GM18498 (cell line): ENCODE results near the gene INCA1.

ENCODE experiments used
- ATAC-seq: cut with Tn5 transposase; IDR thresholded peaks from one replicate; pipeline ENCODE4 v1.9.1; 2021; ENCODE audit warnings: mild to moderate bottlenecking, moderate library complexity; ENCODE audit not compliant: unreplicated experiment

Gene INCA1

DNA sequence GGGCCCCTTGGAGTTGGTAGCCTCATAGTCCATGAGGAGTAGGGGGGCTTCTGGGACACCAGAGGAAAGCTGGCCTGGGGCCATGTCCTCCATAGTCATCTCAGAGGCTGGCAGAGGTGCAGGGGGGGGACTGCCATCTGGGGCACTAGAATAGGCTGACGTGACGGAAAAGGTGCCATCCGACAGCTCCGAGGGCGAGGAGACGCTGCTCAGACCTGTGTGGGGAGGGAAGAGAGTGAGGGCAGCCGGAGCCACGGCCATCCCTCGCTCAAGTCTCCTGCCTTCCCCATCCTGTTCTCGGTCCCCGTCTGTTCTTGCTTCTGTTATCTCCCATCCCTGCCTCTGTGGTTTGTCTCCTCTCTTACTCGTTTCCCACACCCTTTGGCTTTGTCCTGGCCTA is 25.0 kb downstream of the INCA1 start:
- no peak for ATAC-seq

DNA sequence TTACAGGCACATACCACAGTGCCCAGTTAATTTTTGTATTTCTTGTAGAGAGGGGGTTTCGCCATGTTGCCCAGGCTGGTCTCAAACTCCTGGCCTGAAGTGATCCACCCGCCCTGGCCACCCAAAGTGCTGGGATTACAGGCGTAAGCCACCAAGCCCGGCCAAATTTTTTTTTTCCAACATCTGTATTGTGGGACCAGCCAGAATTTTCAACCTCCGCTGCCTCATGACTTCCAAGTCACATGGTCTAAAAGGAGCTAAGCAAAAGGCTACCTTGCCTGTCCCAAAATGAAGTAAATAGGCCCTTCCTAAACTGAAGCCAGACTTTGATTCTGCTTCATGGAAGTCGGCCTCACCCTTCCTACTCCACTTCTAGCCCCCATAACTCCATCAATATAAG is 25.5 kb downstream of the INCA1 start:
- no peak for ATAC-seq

DNA sequence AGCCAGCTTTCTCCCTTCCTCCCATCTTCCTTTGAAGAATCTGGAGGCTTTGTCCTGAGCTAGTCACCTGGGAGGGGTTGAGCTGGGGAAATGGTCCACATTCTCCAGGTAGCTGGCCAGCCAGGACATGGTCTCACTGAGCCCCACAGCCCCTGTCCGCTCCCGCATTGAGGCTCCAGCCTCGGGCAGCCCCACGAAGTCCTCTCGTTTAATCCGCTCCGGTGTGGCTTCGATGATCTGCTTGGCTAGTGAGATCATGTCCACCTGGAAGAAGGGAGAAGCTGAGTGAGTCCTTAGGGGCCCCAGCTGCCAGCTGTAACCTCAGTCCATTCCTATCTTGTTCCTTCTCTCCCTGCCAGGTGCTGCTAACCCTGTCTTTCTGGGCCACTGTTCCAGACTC is 27.0 kb downstream of the INCA1 start:
- no peak for ATAC-seq

DNA sequence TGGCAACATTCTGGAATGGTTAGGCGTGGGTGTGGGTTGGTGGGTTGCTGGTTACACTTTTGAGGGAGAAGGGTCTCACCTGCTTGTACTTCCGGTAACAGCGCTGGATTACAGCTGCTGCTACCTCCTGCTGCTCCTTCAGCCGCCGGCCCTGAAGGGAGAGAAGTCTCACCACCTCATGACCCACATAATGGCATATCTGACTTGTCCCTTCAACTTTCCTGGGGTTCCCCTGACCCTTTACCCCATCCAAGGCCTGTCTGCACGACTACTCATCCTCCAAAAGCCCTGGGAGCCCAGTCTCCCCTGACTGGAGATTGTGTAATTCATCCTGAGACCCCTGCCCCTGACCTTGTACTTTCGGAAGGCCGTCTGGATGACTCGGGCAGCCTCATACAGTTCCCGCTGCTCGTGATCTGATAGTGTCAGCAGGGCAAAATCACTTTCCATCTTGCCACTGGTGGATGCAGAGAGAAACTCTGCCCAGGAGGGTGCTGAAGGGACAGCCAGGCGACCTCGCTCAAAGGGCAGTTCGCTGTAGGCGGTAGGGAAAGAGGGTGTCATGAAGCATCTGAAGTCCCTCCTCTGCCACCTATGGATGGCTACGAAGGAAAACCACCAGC is 27.7 kb downstream of the INCA1 start:
- ATAC-seq: no peak

DNA sequence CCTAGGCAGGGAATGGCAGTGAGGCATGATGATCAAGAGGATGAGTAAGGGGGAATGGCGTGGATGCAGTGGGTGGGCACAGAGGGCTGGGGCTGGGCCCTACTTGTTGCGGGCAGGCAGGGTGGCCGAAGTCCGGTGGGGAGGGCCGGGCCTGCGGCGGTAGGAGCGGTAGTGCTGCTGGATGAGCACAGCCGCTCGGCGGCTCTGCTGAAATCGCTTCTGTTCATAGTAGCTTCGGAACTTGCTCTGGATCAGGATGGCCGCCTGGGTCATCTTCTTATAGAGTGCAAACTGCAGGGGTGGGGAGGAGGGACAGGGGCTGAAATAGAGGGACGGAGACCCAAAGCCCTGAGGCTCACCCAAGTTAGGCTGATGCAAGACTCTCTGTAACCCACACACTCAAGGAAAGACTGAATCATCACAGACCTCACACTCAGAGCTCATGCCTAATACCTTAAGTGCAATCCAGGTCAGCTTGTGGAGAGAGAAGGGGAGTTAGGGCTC is 28.2 kb downstream of the INCA1 start:
- ATAC-seq: no peak

DNA sequence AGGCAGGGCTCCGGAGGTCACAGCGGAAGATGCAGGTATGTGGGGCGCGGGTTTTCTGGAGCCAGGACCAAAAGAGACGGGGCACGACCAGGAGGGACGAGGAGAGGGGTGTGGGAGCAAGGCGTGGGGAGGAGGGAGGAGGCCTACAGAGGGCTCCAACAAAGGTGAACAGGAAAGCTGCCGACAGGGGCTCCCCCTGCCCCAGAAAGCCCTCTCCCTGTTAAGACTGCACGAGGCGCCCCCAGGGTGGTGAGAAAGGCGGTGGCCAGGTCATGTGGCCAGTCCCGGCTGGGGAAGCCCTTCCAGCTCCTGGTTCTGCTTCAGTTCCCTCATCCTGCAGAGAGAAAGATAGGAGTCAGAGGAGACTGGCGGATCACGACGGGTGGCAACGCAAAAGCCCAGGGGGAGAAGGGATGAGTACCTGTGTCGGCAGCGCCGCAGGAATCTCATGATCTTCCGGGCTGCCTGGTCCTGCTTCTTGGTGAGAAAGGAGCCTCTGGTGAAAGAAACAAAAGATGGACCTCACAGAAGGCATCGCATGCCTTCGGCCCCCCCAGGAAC is 28.8 kb downstream of the INCA1 start:
- ATAC-seq: no peak

DNA sequence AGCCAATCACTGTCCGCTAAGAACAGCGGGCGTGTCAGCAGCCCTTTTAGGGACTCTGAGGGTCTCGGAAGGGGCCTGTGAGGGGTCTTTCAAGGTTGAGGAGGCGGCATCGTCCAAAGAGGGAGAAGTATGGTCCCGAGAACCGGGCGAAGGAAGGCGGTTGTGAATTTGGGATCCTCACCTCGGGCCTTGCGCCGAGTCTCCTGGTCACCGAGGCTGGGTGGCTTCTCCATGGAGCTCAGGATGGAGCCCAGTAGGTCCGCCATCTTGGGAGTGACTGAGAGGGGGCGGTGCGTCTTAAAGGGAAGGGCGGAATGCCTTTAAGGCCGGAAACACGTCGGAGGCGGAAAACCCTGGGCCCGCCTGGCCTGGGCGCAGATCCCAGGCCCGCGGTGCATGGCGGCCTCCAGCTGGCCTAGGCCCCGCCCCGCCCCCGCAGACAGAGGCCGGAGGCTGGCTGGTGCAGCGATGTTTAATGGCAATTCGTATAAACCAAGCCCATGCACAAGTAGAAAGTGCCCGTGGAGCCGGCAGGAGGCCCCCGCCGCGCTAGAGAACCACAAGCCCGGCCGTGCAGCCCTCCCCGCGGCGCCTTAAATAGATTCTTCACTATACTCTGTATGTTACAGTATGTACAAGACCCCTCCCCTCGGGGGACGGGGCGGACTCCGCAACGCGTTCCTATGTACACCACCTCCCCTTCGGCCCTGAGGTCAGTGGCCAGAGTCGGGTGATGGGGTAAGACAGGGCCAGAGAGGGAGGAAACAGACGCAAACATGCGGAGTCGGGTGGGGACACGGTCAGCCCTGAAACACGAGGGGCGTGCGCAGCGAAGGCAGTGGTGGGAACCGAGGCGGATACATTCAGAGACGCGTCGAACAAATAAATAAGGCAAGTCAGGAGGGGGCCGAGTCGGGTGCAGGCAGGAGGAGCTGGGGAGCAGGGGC is 29.5 kb downstream of the INCA1 start, which contains the start of gene SPAG7:
TSS of gene SPAG7 (minus strand) at position 279 of the 947 bp plus-strand sequence. CDS start at position 266, 13 bp downstream.
- ATAC-seq: peak; percentile 69

DNA sequence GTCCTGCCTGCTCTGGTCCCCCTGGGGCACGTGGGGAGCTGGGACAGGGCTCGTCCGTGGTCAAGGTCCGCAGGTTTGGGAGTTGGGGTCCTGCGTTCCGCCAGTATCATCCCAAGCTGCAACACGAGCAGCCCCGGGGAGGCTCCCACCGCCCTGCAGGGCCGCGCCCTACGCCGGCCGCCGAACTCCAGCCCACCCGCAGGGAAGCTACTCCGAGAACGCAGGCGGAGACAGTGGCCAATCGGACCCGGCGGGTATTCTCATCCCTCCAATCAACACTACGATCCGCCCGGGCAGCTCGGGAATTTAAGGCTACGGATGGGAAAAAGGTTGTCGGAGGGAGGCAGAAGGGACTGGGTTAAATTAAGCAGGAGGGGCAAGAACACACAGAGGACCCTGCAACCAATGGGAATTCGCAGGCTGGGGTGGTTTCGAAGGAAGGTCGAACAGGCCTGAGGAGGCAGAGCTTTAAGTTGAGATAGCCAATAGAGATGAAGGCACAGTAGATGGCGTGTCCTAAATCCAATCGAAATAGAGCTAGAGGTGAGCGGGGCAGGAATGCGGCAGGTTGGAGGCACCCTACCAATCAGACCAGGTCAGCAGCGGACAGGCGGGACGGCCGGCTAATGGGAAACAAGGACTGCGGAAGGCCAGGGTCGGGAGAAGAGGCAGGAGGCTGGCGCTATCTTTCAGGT is 30.3 kb downstream of the INCA1 start:
- ATAC-seq: peak; percentile 82

DNA sequence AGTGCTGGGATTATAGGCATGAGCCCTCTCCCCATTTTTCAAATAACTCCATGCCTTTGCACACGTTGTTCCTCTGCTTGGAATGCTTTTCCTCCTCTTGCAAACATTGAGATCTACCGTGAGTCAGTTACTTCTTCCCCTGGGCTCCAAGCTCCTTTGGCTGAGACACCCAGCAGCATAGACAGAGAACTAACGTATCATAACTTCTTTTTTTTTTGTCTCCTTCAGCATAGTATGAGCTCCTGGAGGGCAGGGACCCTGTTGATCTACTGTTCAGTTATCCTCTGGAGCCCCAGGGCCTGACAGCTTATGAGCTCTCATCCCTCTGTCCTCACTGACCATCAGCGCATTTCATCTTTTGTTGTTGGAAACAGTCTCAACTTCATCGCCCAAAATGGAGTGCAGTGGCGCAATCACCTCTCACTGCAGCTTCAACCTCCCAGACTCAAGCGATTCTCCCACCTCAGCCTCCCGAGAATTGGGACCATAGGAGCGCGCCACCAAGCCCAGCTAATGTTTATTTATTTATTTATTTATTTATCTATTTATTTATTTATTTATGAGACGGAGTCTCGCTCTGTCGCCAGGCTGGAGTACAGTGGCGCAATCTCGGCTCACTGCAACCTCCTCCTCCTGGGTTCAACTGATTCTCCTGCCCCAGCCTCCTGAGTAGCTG is 31.9 kb downstream of the INCA1 start:
- ATAC-seq: no peak

DNA sequence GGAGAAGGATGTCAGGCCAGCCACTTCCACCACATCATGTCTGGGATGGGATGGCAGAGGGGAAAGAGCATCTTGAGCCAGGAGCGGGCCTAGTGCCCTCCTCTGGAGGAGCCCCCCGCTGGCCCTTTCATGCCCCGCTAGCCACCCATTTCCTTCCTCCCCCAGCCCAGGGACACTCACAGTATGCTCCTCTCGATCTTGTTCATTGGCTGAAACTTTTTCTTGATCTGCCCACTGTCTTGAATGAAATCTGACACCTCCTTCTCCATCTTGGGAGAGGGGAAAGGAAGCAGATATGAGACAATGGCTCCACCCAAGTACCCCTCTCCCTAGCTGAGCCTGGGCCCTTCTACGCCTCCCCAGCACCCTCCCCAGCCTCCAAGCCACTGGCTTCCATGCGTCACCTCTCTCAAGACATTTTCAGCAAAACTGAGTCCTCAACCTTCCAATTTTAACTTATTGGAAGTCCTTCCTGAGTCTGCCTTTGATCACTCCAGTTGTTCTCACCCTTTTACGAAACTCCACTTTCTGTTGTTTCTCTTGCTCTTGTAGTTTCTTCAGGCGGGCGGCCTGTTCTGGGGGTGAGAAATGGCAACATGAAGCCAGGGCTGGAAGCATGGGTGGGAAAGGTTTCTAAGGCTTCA is 36.9 kb downstream of the INCA1 start:
- ATAC-seq: no peak

DNA sequence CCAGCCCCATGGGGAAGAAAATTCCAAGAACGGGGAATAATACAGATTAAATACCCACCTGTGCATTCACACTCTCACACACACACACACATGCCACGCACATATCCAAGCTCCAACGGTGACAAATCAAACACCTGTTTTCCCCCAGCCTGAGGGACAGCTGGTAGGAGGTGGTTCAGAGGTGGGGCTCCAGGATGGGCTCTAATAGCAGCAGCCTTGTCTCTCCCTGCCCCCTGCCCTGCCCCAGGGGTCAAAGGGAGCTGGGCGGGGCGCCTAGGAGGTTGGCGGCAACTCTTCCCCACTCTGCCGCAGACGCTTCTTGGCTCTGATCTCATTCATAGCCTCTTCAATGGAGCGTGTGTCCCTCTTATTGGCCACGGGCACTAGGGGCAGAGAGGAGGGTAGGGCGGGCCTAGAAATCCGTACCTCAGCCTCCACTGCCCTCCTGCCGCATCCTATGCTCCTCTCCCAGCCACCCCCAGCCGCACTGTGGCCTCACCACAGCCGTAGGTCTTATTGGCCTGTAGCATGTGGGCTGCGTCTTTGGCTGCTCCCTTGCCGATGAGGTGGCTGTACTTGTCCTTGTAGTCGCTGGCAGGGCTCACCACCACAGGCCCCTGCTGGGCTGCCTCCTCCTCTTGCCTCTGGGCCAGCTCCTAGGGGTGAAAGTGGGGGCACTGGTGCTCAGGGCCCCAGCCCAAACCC is 37.9 kb downstream of the INCA1 start:
- no peak for ATAC-seq

DNA sequence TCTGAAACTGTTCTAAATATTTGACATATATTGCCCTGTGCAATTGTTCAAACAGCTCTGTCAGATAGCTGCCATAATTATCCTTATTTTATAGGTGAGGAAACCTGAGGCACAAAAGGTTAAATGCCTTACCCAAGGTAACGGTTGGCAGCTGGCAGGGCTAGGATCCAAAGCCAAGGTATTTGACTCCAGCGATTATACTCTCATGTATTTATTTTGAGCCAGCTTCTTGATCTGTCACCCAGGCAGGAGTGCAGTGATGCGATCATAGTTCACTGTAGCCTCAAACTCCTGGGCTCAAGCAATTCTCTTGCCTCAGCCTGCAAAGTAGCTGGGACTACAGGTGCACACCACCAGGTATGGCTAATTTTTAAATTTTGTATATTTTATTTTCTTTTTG is 39.2 kb downstream of the INCA1 start:
- no peak for ATAC-seq

DNA sequence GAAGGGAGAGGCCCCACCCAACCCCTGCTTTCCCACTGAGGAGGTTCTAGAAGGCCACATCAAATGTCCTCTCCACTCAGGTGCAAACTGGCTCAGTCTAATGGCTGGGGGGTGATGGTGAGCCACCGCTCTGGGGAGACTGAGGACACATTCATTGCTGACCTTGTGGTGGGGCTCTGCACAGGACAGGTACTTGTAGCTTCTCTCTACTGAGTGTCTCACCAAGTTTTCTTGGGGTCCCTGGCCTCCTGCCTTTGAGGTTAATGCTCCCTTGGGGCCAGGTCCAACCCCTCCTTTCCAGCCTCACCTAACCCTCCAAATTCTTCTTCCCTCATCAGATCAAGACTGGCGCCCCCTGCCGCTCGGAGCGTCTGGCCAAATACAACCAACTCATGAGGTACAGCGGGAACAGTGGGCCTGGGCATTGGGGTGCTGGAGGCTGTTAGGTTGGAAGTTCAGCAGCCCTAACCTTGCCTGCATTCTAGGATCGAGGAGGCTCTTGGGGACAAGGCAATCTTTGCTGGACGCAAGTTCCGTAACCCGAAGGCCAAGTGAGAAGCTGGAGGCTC is 40.7 kb downstream of the INCA1 start:
- no peak for ATAC-seq

DNA sequence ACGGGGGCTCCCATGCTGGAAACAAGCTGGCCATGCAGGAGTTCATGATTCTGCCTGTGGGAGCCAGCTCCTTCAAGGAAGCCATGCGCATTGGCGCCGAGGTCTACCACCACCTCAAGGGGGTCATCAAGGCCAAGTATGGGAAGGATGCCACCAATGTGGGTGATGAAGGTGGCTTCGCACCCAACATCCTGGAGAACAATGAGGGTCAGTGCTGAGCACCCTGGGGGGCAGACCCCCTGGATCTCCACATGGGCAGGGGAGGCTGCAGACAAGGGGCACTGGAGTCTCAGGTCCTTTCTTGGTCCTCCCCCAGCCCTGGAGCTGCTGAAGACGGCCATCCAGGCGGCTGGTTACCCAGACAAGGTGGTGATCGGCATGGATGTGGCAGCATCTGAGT is 42.2 kb downstream of the INCA1 start:
- no peak for ATAC-seq

DNA sequence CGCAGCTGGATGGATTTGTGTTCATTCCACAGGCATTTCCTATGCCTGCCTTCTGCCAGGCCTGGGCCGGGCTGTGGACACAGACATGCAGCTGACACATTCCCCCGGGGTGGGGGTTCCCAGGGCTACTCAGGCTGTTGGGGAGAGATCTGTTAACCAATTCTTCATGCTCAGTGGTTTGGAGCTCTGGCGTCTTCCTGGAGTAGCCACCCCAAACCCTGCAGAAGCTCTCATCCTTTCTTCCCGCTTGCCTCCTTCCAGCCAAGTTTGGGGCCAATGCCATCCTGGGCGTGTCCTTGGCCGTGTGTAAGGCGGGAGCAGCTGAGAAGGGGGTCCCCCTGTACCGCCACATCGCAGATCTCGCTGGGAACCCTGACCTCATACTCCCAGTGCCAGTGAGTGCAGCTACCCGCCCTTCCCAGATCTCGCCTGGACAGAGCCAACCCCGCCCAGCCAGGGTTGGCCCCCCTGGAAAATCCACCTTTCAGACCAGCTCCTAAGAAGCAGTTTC is 43.8 kb downstream of the INCA1 start:
- no peak for ATAC-seq

DNA sequence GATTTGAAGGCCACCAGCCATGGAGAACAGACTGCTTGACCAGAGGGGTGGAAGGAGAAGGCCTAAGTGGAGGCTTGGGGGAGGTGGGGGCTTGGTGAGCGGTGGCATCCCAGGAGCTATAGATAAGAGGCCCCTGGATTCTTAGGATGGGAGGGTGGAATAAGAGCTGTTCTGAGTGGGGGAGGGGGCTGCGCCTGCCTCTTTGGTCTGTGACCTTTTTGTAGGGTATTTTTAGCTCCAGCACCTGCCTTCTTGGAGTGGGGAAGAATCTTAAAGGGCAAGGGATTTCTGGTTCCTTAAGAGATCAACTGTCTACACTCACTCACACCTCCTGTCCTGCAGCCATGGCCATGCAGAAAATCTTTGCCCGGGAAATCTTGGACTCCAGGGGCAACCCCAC is 45.8 kb downstream of the INCA1 start:
- ATAC-seq: no peak

DNA sequence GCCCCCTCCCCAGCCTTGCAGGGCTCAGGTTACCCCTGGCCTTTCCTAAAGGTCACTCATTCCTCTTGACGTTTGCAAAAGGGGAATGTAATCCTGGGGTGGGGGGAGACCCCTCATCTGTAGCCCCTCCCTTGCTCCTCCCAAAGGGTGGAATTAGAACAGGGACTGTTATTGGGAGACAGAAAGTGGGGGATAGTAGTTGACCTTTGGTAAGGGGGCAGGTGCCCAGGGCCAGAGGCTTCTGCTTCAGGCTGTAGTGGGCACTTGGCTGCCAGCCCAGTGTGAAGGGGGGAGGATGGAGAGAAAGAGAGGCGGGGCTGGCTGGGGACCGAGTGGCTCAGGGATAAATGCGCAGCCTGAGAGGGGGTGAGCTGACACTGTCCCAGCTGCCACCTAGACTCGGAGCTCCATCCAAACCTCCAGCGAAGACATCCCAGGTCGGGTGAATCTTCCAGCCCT is 46.5 kb downstream of the INCA1 start, which contains the start of gene ENO3:
TSS of gene ENO3 (plus strand) at position 374 of the 459 bp plus-strand sequence. CDS start 711 bp downstream, outside the sequence.
- ATAC-seq: no peak

DNA sequence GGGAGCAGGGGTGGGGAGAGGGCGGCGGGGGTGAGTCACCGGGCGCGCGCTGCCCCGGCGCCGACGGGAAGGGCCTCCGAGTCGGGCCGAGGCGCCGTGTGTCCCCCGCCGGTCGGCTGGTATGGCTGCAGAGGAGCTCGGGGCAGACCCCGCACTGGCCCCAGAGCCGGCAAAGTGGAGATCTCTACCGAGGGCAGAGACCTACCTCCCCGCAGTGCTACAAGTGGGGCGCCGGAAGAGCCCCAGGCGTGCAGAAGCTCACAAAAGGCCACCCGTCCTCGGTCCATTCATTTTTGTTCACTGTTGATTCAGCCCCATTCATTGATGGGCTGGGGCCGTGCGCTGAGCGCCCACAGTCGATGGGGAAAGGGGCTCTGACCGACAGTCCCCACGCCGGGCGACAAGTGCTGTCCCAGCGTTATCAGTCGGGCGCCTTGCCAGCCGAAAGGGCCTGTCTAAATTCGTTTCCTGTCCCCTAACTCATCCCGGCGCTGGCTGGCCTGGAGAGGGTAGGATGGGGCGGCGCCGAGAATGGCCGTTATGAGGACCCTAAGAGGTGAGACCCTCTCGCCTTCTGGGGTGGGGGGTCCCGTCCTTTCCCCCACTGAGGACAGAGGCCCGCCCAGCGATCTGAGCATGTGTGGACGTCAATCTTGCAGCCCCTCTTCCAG is 47.1 kb downstream of the INCA1 start:
- ATAC-seq: peak; percentile 3
